ENCODE results near the gene PDSS2. TPM values are rescaled to one million over a fixed set of nuclear protein-coding genes. Genes with fewer than 3 reads are reported as not detected.

Gene PDSS2
- polyA plus RNA-seq, 1 of the 3 experiments (the other 2 are of a cell fraction): 5.6 TPM

DNA sequence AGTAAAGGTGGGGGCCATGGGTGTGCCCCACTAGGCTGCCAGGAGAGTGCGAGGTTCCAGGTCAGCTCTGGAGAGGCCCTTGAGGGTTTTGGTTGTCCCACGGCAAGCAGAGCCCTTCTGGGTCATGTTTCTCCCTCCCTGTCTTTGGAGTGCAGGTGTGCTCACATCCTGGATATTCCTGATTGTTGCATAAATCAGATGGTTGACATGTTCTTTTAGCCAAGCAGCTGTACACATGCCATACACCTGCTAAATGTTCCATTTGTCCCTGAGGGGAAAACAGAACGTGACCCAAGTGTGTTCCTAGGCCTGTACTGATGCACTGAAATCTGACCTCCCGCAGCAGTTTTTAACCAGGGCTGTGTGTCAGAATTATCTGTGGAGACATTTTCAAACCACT is 266.5 kb downstream of the PDSS2 start:
- Histone ChIP-seq H3K36me3 (replicated peaks in 1 of 2; ENCODE audit: control insufficient read depth in 1 of 2, insufficient read depth in 2 of 2, low read length in 1 of 2) (no peaks in the 10 kb centered on the region), H3K27ac (ENCODE audit: low read depth in 2 of 2, low read length in 1 of 2) (no peak overlapping the region), H3F3A (replicated peaks; ENCODE audit: insufficient read depth) (no peaks in the 10 kb centered on the region), H3K4me2 (no peak overlapping the region), H3K9ac (no peak overlapping the region), H3K27me3 (ENCODE audit: insufficient read depth) (no peaks in the 10 kb centered on the region), H3K9me2 (no peaks in the 10 kb centered on the region), H3K4me1 (ENCODE audit: control insufficient read depth in 1 of 2, insufficient read depth in 2 of 2, low read depth in 1 of 2, low read length in 1 of 2) (no peaks in the 10 kb centered on the region; a peak in 1 of 4 replicates), H3K9me3 (no peaks in the 10 kb centered on the region), H2AFZ (ENCODE audit: low read depth) (no peak overlapping the region), H3K4me3 (ENCODE audit: low read depth in 2 of 2, low read length in 1 of 2) (no peak overlapping the region), H4K20me1 (ENCODE audit: insufficient read depth) (no peaks in the 10 kb centered on the region), H3K79me2 (ENCODE audit: insufficient read depth) (no peaks in the 10 kb centered on the region)
- CTCF ChIA-PET: interaction anchor here (1.5 kb wide), 1 partner anchor 16 kb away, joined by 5 read pairs; no protein-coding TSS in a partner anchor
- WGBS (ENCODE audit: low lambda C conversion rate): 79% methylated on average over 3 of the region's 4 CpGs
- TF ChIP-seq MAX (IDR thresholded peaks at IDR 0.05; ENCODE audit: low read depth): no peak
- no peak for TF ChIP-seq JUND (IDR thresholded peaks at IDR 0.05)
- no peak for TF ChIP-seq TEAD4 (IDR thresholded peaks at IDR 0.05; ENCODE audit: borderline replicate concordance, insufficient read depth)
- TF ChIP-seq RXRA (IDR thresholded peaks at IDR 0.05; ENCODE audit: borderline replicate concordance, low read depth): no peak
- no peak for DNase-seq
- POLR2A ChIA-PET: no interaction called here

DNA sequence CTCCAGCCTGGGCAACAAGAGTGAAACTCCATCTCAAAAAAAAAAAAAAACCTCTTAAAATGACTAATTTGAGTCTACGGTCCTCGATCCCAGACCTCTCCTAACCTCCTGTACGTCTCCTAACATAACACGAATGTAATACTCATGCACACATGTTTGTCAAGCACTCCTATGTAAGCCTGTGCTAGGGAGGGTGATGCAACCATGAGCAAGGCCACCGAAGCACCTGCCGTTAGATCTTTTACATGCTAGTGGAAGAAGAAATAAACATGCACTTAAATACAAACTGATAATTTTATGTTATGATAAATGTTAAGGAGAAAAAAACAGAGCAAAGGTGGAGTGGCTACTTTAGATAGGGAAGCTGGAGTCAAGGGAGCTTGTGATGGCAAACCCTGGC is 271.7 kb downstream of the PDSS2 start:
- Histone ChIP-seq H3K79me2 (ENCODE audit: insufficient read depth) (no peaks in the 10 kb centered on the region), H3K27ac (ENCODE audit: low read depth in 2 of 2, low read length in 1 of 2) (no peak overlapping the region), H3K4me2 (no peak overlapping the region), H2AFZ (ENCODE audit: low read depth) (no peak overlapping the region), H3K4me1 (ENCODE audit: control insufficient read depth in 1 of 2, insufficient read depth in 2 of 2, low read depth in 1 of 2, low read length in 1 of 2) (peaks cover 0 to 5% of the 10 kb centered on the region in 2 experiments; a peak in 1 of 4 replicates), H3F3A (replicated peaks; ENCODE audit: insufficient read depth) (no peaks in the 10 kb centered on the region), H3K9me2 (no peaks in the 10 kb centered on the region), H4K20me1 (ENCODE audit: insufficient read depth) (no peaks in the 10 kb centered on the region), H3K9ac (no peak overlapping the region), H3K27me3 (ENCODE audit: insufficient read depth) (no peaks in the 10 kb centered on the region), H3K9me3 (no peaks in the 10 kb centered on the region), H3K4me3 (ENCODE audit: low read depth in 2 of 2, low read length in 1 of 2) (no peak overlapping the region), H3K36me3 (replicated peaks in 1 of 2; ENCODE audit: control insufficient read depth in 1 of 2, insufficient read depth in 2 of 2, low read length in 1 of 2) (no peaks in the 10 kb centered on the region)
- no peak for TF ChIP-seq NRF1 (IDR thresholded peaks at IDR 0.05; ENCODE audit: low read depth, low read length)
- TF ChIP-seq USF2 (IDR thresholded peaks at IDR 0.05; ENCODE audit: borderline replicate concordance, low read depth, low read length): no peak
- DNase-seq: no peak
- CTCF ChIA-PET: interaction anchor here (1.0 to 1.1 kb wide), 2 partner anchors 8 to 343 kb away, joined by 3 read pairs; no protein-coding TSS in a partner anchor
- WGBS (ENCODE audit: low lambda C conversion rate): 83% methylated on average over 6 of the region's 6 CpGs
- POLR2A ChIA-PET: no interaction called here

GRCh38 chr6:107186047-107186446 is 273.3 kb downstream of the PDSS2 start:
- no peaks in the 10 kb centered on the region for H3F3A ChIP-seq (replicated peaks; ENCODE audit: insufficient read depth)
- CTCF ChIA-PET: interaction anchor here (0.6 to 2.1 kb wide), 21 partner anchors 11 to 662 kb away, joined by 3 to 13 read pairs (median 4); partner anchors contain the start of gene BEND3
- no peak overlapping the region for H3K4me3 ChIP-seq (ENCODE audit: low read depth in 2 of 2, low read length in 1 of 2)
- H3K9ac ChIP-seq: no peak overlapping the region
- no peaks in the 10 kb centered on the region for H3K9me2 ChIP-seq
- DNase-seq: peak; percentile 47
- POLR2A ChIA-PET: interaction anchor here (0.8 to 1.0 kb wide), 3 partner anchors 70 to 468 kb away, joined by 3 to 4 read pairs (median 3); partner anchors contain the start of gene PDSS2
- no peak for TF ChIP-seq RFX5 (IDR thresholded peaks at IDR 0.05; ENCODE audit: low read length)
- no peak for TF ChIP-seq YY1 (IDR thresholded peaks at IDR 0.05; ENCODE audit: low read depth)
- peak; percentile 67; the same call in 1 of the 2 replicates for TF ChIP-seq RCOR1 (IDR thresholded peaks at IDR 0.05; ENCODE audit: low read length)
- no peak for TF ChIP-seq ZBTB33 (IDR thresholded peaks at IDR 0.05; ENCODE audit: borderline replicate concordance, low read depth)
- no peak for TF ChIP-seq ELF1 (IDR thresholded peaks at IDR 0.05)
- peak in 1 of 2 experiments; percentile 67; a peak in 2 of 4 replicates for TF ChIP-seq EP300 (IDR thresholded peaks at IDR 0.05; ENCODE audit: borderline replicate concordance in 1 of 2, low read depth in 1 of 2, low read length in 1 of 2)
- TF ChIP-seq NFIC (IDR thresholded peaks at IDR 0.05; ENCODE audit: borderline replicate concordance): no peak
- TF ChIP-seq GATA2 (CRISPR knock-in tag; IDR thresholded peaks at IDR 0.05): peak; percentile 52; the same call in 1 of the 2 replicates
- no peaks in the 10 kb centered on the region for H3K27me3 ChIP-seq (ENCODE audit: insufficient read depth)
- no peak overlapping the region for H3K27ac ChIP-seq (ENCODE audit: low read depth in 2 of 2, low read length in 1 of 2)
- H3K36me3 ChIP-seq (replicated peaks in 1 of 2; ENCODE audit: control insufficient read depth in 1 of 2, insufficient read depth in 2 of 2, low read length in 1 of 2): no peaks in the 10 kb centered on the region
- no peaks in the 10 kb centered on the region for H3K79me2 ChIP-seq (ENCODE audit: insufficient read depth)
- H3K9me3 ChIP-seq: no peaks in the 10 kb centered on the region
- peaks cover 0 to 5% of the 10 kb centered on the region in 2 experiments; a peak in 1 of 4 replicates for H3K4me1 ChIP-seq (ENCODE audit: control insufficient read depth in 1 of 2, insufficient read depth in 2 of 2, low read depth in 1 of 2, low read length in 1 of 2)
- H2AFZ ChIP-seq (ENCODE audit: low read depth): no peak overlapping the region
- no peaks in the 10 kb centered on the region for H4K20me1 ChIP-seq (ENCODE audit: insufficient read depth)
- 67% methylated on average over 1 of the region's 1 CpG for WGBS (ENCODE audit: low lambda C conversion rate)
- H3K4me2 ChIP-seq: no peak overlapping the region
